Measurements from ENCODE around the gene MITF. TPM values are rescaled to one million over a fixed set of nuclear protein-coding genes. Genes with fewer than 3 reads are reported as not detected.

Gene MITF
- total and polyA plus RNA-seq, 7 donors: 11.8 to 98.1 (median 49.9) TPM

DNA sequence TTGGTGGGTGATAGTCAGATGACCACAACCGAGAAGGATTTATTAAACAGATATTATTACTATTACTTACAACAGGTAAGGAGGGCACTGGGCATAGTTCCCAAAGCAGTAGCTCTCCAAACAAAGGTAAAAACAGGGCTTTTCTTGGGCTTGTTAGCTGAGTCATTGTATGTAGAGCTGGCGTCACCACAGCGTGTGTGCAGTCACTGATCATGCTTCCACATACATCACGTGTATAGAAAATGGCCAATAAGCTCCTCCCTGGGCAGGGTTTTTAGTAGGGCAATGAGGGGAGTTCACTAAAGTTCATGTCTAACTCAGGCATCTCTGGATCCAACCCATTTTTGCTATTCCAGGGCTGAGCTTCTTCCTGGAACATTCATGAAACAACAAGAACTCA, 254.5 kb downstream of the MITF start:
- Histone ChIP-seq H3K36me3 (ENCODE audit: insufficient read depth in 1 of 2, low read depth in 1 of 2) (no peaks in the 10 kb centered on the region), H3K27ac (no peak overlapping the region), H3K27me3 (ENCODE audit: insufficient read depth in 3 of 3, low read length in 2 of 3) (peaks cover 0 to 5% (median 0%) of the 10 kb centered on the region in 3 donors), H3K4me1 (no peaks in the 10 kb centered on the region), H3K9me3 (no peaks in the 10 kb centered on the region), H3K4me3 (no peak overlapping the region)
- no peak for TF ChIP-seq CTCF (IDR thresholded peaks at IDR 0.05)
- WGBS, 3 donors: 89 to 96% (median 90%) methylated on average over 4 of the region's 4 CpGs
- DNase-seq (no peak), ATAC-seq (no peak)
- intact Hi-C loops (cut with DNase I): no loop called here

- TF ChIP-seq CTCF (IDR thresholded peaks at IDR 0.05): no peak
- H3K27ac ChIP-seq: no peak overlapping the region
- H3K4me1 ChIP-seq: no peaks in the 10 kb centered on the region
- peaks cover 0 to 3% (median 0%) of the 10 kb centered on the region in 3 donors for H3K27me3 ChIP-seq (ENCODE audit: insufficient read depth in 3 of 3, low read length in 2 of 3)
- intact Hi-C loops (cut with DNase I): no loop called here
- H3K9me3 ChIP-seq: no peaks in the 10 kb centered on the region
- no peak overlapping the region for H3K4me3 ChIP-seq
- no peaks in the 10 kb centered on the region for H3K36me3 ChIP-seq (ENCODE audit: insufficient read depth in 1 of 2, low read depth in 1 of 2)
- WGBS, 3 donors: 75 to 80% (median 78%) methylated on average over 3 of the region's 3 CpGs
- ATAC-seq: no peak
- DNase-seq: no peak
These were observed 255.7 kb downstream of the MITF start for GRCh38 chr3:69994919-69995318.

- Histone ChIP-seq H3K27ac (no peak overlapping the region), H3K27me3 (ENCODE audit: insufficient read depth in 3 of 3, low read length in 2 of 3) (peaks cover 0 to 3% (median 0%) of the 10 kb centered on the region in 3 donors), H3K36me3 (ENCODE audit: insufficient read depth in 1 of 2, low read depth in 1 of 2) (no peaks in the 10 kb centered on the region), H3K4me3 (no peak overlapping the region), H3K9me3 (no peaks in the 10 kb centered on the region), H3K4me1 (no peaks in the 10 kb centered on the region)
- DNase-seq (no peak), ATAC-seq (no peak)
- 36 to 40% (median 38%) methylated on average over 3 of the region's 3 CpGs for WGBS, 3 donors
- intact Hi-C loops (cut with DNase I): no loop called here
- no peak for TF ChIP-seq CTCF (IDR thresholded peaks at IDR 0.05)
These were observed 258.5 kb downstream of the MITF start for GRCh38 chr3:69997631-69998307.

DNA sequence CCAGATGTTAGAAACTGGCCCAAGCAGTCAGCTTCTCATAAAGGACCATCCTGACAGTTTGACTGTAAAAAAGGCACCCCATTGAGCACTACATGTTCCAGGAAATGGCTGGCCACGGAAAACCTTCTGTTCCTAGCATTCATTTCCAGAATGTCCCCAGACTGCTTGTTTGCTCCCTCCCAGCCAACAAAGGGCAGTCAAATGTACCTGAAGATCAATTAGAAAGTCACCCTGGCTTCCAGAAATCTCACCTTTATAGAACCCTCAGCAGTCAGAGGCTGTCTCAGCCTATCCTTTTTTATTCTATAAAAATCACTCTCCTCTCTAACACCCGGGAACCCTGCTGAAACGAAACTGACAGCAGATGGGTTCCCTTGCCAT, 259.5 kb downstream of the MITF start:
- no peak for TF ChIP-seq CTCF (IDR thresholded peaks at IDR 0.05)
- Histone ChIP-seq H3K36me3 (ENCODE audit: insufficient read depth in 1 of 2, low read depth in 1 of 2) (no peaks in the 10 kb centered on the region), H3K9me3 (no peaks in the 10 kb centered on the region), H3K27ac (no peak overlapping the region), H3K27me3 (ENCODE audit: insufficient read depth in 3 of 3, low read length in 2 of 3) (peaks cover 0 to 3% (median 0%) of the 10 kb centered on the region in 3 donors), H3K4me1 (no peaks in the 10 kb centered on the region), H3K4me3 (no peak overlapping the region)
- ATAC-seq: no peak
- no peak for DNase-seq
- WGBS, 3 donors: 12 to 21% (median 14%) methylated on average over 3 of the region's 3 CpGs
- intact Hi-C loops (cut with DNase I): no loop called here

Data from psoas muscle (tissue), 8 donors.